GM19099 (cell line): ENCODE results near the gene RNF224.

Source experiments
- POLR2A ChIP-seq: IDR thresholded peaks from 3 replicates; pipeline ENCODE4 v1.6.1; 2011; ENCODE audit warnings: low read depth; ENCODE audit not compliant: insufficient read length; ENCODE audit errors: extremely low read depth

The RNF224 gene

GRCh38 chr9:137200311-137201204 is 26.7 kb upstream of the RNF224 start, which contains the start of gene TPRN:
Gene TPRN, minus strand, starts transcription at chr9:137200741. Its CDS starts 30 bp downstream, at chr9:137200711.
- peak; percentile 94 for TF ChIP-seq POLR2A

DNA sequence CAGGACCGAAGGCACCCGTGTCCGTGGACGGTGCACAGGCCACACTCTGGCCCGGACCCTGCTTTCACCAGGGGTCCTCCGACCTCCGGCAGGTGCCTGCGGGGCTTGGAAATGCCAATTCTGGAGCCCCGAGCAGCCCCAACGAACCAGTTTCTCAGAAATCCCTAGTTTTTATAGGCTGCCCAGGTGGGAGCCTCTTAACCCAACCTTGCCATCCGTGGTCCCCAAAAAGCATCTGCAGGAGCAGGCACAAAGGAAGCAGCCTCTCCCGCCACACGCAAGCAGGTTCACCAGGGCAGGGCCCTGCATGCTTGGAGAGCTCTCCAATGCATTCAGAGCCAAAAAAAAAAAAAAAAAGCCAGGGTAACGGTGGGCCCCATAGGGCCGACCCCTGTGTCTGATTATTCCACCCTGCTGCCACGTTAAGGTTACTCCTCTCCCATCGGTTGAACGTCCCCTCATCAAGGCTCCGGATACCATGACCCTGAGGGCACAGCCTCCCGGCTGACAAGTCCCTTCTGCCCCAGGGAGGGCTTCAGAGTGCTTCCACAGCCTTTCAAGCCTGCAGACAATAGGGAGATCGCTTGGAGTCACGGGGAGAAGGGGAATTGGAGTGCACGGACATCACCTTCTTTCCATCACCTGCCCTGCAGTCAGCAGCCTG is 26.0 kb upstream of the RNF224 start:
- no peak for TF ChIP-seq POLR2A

DNA sequence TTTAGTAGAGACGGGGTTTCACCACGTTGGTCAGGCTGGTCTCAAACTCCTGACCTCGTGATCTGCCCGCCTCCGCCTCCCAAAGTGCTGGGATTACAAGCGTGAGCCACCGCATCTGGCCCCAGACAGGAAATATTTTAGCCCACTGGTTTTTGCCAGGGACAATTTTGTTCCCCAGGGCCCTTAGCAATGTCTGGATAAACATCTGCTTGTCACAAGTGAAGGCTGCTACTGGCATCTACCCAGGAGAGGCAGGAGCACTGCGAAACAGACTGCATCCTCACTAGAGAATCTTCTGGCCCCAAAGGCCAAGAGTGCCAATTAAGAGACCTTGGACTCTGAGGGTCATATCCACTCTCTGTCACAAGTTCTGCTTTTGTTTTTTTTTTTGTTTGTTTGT is 24.3 kb upstream of the RNF224 start:
- TF ChIP-seq POLR2A, result no peak

DNA sequence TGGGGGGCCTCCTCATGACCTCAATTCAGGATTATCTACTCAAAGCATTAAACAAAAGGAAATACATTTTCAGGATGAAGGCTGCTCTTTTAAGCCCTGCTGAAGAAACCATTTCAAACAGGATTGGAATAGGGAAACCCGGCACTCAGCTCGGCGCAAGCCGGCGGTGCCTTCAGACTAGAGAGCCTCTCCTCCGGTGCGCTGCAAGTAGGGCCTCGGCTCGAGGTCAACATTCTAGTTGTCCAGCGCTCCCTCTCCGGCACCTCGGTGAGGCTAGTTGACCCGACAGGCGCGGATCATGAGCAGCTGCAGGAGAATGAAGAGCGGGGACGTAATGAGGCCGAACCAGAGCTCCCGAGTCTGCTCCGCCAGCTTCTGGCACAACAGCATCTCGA is 22.6 kb upstream of the RNF224 start:
- TF ChIP-seq POLR2A, result no peak

GRCh38 chr9:137205126-137206069 is 21.9 kb upstream of the RNF224 start, which contains the start of the genes NDOR1 and TMEM203:
Gene NDOR1, plus strand, starts transcription at chr9:137205700. Its CDS starts 78 bp downstream, at chr9:137205778.
Gene TMEM203, minus strand, starts transcription at chr9:137205648. Its CDS starts 234 bp downstream, at chr9:137205414.
- TF ChIP-seq POLR2A, result peak; percentile 92

GRCh38 chr9:137206602-137207001 is 20.7 kb upstream of the RNF224 start:
- no peak for TF ChIP-seq POLR2A

DNA sequence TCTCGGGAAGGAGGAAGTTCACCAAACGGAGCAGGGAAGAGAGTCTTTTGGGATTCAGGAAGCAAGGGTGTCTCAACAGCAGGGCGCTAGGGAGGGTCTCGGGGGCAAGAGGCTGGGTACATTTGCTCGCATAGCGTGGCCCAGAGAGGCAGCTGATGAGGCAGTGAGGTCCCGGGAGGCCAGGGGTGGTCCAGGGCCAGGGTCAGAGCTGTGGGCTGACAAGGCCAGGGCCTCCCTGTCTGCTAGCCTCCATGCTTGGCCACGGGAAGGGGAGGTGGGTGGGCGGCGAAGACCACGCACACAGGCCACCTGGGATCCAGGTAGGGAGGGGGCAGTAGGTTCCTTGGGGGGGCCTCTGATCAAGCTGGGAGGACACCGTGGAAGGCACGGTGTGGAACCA is 15.8 kb upstream of the RNF224 start:
- no peak for TF ChIP-seq POLR2A

DNA sequence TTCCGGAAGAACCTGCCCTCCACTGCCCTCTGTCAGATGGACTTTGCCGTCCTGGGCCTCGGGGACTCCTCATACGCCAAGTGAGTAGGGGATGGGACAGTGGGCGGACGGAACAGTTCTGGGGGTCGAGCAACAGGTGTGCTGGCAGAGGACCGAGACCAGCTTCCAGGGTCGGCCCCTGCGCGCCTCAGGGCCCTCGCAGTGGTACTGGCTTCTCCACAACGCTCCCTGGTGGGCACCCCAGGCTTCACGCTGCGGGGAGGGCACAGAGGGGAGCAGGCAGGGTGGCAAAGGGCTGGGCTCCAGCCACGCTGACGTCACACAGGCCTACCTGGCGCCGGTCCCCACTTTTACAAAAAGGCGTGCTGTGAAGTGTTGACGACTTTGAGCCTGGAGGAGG is 14.8 kb upstream of the RNF224 start:
- TF ChIP-seq POLR2A, result no peak

DNA sequence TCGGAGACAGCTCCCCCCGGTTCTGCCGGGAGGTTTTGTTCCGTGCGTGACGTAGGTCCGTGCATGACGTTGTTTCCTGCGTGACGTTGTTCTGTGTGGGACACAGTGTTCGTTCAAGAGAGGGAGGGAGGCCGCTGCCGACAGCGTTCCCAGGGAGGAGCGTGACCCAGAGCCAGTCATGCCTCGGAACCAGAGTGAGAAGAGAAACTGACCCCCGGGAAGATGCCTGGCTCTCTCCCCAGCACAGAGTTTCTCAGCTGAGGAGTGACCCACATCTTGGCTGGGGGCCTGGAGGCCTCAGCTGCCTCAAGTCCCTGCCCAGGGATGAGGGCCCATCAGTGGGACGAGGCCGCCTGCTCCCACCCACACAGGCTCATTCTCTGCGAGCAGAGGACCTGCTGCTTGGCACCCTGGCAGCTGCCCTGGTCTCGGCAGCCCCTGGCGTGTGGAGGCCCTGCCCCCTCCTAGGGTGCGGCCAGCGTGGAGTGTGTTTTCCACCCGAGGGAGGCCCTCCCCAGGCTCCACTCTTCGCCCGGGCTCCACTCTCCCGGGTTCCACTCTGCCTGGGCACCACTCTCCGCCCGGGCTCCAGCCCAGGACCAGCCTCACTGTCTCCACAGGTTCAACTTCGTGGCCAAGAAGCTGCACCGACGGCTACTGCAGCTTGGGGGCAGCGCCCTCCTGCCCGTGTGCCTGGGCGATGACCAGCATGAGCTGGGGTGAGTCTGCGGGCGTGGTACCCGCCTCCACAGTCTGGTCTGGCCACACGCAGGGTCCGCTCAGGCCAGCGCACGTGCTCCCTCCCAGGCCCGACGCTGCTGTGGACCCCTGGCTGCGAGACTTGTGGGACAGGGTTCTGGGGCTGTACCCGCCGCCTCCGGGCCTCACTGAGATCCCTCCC is 13.9 kb upstream of the RNF224 start:
- TF ChIP-seq POLR2A, result no peak

GRCh38 chr9:137214620-137215019 is 12.7 kb upstream of the RNF224 start:
- TF ChIP-seq POLR2A, result no peak

DNA sequence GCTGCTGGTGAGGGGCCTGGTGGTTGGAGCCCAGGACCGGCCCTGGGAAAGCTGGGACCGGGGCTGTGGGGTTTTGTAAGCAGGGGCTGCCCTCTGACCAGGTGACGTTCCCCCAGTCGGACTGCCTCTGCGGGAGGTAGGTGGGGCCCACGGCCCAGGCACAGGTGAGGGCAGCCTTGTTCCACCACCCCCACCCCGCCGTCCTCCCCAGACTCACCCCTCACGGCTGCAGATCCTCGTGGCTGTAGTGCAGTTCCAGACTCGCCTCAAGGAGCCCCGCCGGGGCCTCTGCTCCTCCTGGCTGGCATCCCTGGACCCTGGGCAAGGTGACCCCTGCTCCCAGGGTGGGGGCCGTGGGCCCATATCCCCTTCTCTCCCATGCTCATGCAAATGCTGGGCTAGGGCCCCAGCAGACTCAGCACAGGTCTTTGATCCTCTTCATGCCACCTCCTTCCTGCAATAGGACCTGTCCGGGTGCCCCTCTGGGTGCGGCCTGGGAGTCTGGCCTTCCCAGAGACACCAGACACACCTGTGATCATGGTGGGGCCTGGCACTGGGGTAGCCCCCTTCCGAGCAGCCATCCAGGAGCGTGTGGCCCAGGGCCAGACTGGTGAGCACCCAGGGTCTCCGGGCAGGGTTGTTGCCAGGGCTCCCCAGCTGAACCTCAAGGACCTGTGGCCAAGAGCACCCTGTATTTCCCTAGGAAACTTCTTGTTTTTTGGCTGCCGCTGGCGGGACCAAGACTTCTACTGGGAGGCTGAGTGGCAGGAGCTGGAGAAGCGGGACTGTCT is 11.9 kb upstream of the RNF224 start:
- no peak for TF ChIP-seq POLR2A

DNA sequence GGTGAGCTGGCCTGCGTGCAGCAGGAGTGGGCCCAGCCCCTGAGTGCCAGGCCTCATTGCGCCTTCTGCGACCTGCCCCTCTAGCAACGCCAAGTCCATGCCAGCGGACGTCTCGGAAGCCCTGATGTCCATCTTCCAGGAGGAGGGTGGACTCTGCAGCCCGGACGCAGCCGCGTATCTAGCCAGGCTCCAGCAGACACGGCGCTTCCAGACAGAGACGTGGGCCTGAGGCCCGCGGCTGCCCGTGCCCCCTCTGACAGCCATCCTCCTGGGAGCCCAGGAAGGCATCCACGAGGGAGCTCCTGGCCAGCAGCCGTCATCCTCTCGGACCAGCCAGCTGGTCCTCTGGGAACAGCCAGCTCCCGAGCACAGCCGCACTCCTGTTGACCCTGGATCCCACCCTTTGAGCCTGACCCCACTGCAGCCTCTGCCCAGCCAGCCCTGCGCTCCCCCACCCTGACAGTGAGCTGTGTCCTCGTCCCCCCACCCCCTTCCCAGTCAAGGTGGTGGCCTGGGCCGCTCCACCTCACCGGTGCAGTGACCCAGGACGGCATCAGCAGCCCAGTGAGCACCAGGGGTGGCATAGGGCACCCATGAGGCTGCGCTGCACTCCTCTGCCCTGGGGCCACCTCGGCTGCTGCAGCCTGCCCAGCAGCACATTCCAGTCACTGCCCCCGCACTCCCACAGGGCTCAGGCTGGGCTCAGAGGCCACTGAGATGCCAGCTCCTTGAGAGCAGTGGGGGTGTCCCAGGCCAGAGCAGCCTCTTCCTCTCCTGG is 10.9 kb upstream of the RNF224 start:
- TF ChIP-seq POLR2A, result no peak
